GM12891 (cell line): Measurements from ENCODE around the gene OR2G6.
"Not testable (repeated sequence)": the region's sequence is repeated elsewhere in the genome, so short reads cannot be mapped to it uniquely, and the experiment has no call there.

Source experiments
- PAX5 ChIP-seq: IDR thresholded peaks from 2 replicates; pipeline ENCODE4 v1.6.1; 2011; ENCODE audit warnings: low read length, moderate library complexity, mild to moderate bottlenecking; ENCODE audit not compliant: insufficient read depth, severe bottlenecking
- POLR2A ChIP-seq: IDR thresholded peaks from 2 replicates; pipeline ENCODE4 v1.6.1; 2011; ENCODE audit warnings: low read depth, low read length, control low read depth
- POLR2AphosphoS5 ChIP-seq: IDR thresholded peaks from 2 replicates; pipeline ENCODE4 v1.6.1; 2011; ENCODE audit warnings: low read depth, low read length, control low read depth
- TAF1 ChIP-seq: IDR thresholded peaks from 2 replicates; pipeline ENCODE4 v1.6.1; 2011; ENCODE audit warnings: low read depth, low read length, control low read depth

DNA sequence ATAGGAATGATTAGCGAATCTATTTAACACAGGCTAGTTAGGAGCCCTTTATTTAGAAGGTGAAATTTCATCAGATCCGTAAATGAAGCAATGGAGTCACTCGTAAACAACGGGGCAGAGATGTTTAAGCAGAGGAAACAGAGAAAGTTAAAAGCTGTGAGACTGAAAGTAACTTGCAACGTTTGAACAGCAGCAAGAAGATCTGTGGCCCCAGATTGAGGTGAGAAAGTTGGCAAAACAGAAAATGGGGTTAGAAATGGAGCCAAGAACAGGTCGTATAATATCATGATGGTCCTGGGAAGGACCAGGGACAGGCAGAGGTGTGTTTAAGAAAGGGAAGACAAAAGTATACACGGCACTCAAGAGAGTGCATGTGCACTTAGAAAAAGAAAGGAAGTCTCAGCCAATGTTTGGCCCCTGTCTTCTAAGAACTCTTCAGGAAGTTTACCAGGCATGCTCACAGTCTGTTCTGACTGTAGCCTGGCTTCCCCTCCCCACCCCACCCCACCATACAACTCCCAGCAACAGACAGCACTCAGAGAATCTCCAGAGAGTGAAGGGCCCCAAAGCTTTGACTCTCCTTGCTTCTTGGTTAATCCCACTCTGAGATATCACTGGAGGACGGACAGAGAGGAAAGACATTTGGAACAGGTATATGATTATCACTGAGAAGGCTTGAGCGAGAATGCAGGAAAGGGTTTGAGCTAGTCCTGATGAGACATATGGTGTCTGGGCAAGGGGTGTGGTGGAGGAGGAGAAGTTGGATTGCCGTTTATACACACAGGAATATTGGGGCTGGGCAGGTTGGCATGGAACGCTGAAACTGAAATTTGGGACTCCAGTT lies 57.9 kb downstream of the OR2G6 start:
- not testable (repeated sequence) for TF ChIP-seq POLR2A, POLR2AphosphoS5, PAX5, TAF1
